ENCODE results near the gene REEP3.
A peak's percentile ranks its signal among the peaks of the same experiment; 100 is the strongest.
"Not testable (repeated sequence)": the region's sequence is repeated elsewhere in the genome, so short reads cannot be mapped to it uniquely, and the experiment has no call there.

The REEP3 gene

GRCh38 chr10:63628526-63629362, 107.5 kb downstream of the REEP3 start:
- no peak for FAIRE-seq
- DNase-seq (ENCODE audit: insufficient read length, low spot score): no peak

DNA sequence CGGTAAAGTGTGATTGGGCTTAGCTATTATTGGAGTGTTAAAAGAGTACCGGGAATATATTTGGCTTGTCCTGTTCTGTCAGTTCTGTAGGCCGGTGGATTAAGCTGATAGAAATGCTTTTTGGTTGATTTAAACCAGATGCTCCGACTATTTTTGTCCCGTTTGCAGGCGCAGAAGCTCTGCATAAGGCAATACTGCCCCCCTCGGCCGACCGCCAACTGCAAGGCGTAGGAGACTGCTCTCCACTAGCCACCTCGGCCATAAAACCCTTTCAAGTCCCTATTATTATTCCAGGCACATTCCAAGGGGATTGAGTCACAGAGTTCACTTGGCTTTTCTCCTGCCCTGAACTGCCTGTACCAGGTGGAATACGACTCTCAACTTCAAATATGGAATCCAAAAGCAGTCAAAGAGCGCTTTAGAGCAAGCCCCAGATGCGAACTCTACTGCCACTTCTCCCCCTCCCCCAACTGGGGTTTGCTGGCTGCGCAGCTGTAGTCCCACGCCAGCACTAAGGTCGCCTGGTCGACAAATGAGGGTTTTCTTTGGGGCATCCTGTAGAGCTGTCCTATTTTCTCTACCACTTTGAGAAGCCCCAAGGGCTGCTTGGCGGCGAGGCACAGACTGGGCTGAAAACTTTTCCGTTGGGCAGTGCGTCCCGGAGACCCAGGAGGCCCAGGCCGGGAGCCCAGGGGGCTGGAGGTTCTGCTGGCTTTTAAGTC, 108.3 kb downstream of the REEP3 start:
- DNase-seq (ENCODE audit: insufficient read length, low spot score) (peak; percentile 89), FAIRE-seq (peak; percentile 69)

DNA sequence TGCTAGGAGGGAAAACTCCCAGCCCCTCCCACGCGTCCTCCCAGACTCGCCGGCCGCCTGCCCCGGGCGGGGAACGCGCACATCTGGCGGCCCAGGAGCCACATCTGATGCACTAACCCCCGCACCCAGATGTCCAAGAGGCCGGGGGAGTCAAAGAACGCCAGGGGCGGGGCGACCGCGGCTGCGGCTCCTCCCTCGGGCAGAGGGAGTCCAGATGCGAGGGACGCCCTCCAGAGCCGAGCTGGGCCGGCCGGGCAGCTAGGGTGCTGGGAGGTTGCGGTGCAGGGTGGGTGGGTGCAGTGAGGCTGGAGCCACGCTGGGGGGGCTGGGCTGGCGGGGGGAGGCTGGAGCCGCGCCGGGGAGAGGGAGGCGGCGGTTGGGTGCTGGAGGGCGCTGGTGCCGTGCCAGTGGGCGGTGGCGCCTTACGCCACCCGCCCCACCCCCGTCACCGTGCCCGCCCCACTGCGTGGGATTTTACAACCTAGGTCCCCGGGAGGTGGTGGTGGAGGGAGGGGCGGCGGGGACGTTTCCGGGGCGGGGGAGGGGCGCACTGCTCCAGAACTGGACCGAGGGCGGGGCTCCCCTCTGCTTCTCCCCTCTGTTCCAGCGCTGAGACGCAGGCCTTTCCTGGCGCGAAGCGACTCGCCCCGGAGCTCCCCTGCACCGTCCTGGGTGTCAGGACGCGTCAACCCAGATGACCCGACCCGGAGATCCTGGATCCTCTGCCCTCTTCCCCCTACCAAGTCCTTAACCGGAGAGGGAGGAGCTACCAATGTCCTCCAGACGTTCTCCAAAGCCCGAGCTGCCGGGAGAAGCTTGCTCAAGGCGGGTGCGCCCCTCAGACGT, 109.1 kb downstream of the REEP3 start:
- peak; percentile 86 for DNase-seq (ENCODE audit: insufficient read length, low spot score)
- FAIRE-seq: peak; percentile 26

DNA sequence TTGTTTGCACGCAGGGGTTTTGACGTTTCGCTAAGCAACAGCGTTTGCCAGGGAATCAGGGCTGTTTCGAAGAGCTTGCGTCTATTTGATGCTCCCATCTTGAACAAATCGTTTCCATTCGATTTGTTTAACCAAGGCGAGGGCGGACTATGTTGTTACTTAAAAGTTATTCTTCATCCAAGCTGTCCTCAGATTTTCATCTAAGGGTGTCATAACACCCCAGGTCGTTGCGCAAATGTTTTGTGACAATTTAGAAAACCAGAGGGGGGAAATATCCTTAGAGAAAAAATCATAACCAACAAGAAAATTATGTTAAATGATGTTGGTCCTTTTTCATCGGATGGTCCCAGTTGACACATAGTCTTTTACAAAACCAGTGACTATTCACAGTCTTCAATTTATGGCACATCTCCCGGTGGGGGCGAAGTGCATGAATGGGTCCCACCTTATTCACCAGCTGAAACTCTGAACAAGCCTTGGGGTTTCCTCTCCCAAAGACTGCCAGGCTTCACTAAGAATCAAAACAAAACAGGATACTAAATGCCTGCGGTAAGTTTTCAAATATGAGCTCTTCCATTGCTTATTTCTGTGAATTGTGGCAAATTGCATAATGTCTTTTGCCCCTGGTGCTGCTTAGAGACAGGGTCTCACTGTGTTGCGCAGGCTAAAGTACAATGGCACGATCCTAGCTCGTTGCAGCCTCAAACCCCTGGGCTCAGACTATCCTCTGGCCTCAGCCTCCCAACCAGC, 109.9 kb downstream of the REEP3 start:
- DNase-seq (ENCODE audit: insufficient read length, low spot score): no peak

GRCh38 chr10:63631991-63632390, 110.8 kb downstream of the REEP3 start:
- no peak for FAIRE-seq
- no peak for DNase-seq (ENCODE audit: insufficient read length, low spot score)

More for the DNA sequence above, 109.9 kb downstream of the REEP3 start:
- no peak for FAIRE-seq

DNA sequence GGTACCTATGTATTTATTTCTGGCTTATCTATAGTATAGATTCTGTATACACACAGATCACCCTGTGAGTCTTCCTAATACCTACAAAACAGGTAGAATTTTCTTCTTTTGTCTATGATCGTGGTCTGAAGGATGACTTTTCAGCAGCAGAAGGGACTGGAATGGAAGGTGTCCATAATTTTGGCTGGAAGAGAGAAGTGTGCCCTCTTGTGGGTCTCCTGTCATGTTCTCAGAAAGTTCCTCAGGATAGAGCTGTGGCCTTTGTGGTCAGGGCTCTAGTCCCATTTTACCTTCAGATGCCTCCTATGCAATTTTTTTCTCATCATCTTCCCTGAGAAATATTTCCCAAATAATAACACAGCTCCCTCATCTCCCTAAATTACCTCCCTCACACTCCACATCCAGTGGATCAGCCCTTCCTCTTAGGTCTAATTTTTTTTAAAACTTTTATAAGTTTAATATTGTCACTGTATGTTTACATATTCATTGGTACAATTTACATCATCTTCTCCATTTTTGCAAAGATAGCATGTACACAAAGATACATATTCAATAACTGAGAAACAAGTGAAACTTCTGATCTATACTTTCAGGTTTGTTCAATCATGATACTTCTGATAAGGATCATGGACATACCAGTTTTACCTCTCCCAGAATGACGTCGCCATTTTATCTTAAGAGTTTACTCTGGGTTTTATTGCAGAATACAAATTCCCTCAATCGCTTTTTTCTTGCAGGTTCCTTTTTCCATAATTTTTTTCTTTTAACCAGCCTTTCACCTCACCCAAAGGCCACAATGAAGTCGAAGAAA, 112.7 kb downstream of the REEP3 start:
- FAIRE-seq (no peak), DNase-seq (ENCODE audit: insufficient read length, low spot score) (peak; percentile 58)

- DNase-seq (ENCODE audit: insufficient read length, low spot score): no peak
- no peak for FAIRE-seq
Observed at GRCh38 chr10:63634488-63635065, 113.4 kb downstream of the REEP3 start.

DNA sequence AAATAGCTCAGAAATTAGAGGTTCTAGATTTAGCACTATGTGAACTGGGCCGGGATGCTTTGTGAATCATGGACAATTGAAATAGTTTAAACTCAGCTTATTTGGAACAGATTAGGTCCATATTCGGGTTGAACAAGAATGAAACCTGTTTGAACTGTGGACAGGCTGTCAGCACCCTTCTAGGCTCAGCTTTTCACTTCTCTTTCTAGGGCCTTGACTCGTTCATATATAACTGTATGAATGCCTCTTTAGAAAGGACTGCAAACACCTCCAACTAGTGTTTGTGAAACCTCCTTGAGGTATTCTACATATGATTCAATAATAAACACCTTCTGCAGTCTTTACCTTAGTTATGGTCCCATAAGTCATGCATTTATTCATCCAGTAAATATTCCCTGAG, 115.6 kb downstream of the REEP3 start:
- FAIRE-seq: no peak
- no peak for DNase-seq (ENCODE audit: insufficient read length, low spot score)

DNA sequence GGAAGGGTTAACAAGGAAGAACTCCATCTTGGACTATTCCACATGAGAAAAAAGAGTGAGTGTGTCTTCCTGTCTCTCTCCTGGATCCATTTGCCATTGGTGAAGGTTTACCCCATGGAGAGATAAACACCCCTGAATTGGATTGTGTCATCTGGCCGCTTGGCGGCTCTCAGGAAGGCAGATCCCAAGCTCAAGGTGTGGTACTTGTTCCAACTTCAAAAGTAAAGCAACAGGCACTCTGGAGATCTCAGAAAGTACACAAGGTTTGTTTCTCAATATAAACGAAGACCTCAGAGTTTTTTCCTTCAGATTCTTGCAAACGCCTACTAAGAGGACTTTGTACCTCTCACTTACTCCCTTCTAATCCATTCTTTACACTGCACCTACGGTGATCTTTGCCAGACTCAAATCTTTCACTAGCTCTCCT, 116.7 kb downstream of the REEP3 start:
- DNase-seq (ENCODE audit: insufficient read length, low spot score): no peak
- no peak for FAIRE-seq

GRCh38 chr10:63641366-63641765, 120.2 kb downstream of the REEP3 start:
- no peak for FAIRE-seq
- DNase-seq (ENCODE audit: insufficient read length, low spot score): no peak

DNA sequence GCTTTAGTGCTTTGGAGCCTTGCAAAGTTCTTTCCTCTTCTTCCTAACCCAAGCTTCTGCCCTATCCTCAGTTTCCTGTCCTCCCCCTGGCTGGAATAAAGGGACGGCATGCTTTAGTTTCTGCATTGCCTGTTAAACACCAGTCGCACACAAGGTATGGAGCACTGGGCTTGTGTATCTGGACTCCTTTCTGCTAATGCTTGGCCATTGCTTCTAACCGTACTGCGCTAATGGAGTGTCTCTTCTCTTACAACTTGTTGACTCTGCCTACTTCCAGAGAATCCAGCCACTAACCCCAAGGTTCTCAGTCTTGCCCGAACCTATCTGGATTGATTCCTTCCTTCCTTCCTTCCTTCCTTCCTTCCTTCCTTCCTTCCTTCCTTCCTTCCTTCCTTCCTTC, 120.6 kb downstream of the REEP3 start:
- no peak for FAIRE-seq
- DNase-seq (ENCODE audit: insufficient read length, low spot score): no peak

DNA sequence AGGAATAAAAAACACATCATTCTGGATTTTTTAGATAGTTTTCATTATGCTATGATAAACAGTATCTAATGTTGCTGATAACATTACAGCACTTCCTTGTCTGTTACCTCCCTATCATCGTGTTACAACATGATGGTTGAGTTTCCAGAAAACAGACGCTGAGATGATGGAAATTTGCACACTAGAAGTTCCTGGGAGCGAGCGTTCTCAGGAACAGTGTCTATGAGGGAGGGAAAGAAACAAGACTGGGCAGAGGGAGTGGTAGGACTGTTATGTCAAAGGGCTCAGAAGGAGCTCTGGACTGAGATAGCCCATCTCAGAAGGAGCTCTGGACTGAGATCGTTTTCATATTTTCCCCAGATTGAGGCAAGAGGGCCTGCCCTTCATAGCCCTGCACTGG, 121.6 kb downstream of the REEP3 start:
- DNase-seq (ENCODE audit: insufficient read length, low spot score): no peak
- no peak for FAIRE-seq

DNA sequence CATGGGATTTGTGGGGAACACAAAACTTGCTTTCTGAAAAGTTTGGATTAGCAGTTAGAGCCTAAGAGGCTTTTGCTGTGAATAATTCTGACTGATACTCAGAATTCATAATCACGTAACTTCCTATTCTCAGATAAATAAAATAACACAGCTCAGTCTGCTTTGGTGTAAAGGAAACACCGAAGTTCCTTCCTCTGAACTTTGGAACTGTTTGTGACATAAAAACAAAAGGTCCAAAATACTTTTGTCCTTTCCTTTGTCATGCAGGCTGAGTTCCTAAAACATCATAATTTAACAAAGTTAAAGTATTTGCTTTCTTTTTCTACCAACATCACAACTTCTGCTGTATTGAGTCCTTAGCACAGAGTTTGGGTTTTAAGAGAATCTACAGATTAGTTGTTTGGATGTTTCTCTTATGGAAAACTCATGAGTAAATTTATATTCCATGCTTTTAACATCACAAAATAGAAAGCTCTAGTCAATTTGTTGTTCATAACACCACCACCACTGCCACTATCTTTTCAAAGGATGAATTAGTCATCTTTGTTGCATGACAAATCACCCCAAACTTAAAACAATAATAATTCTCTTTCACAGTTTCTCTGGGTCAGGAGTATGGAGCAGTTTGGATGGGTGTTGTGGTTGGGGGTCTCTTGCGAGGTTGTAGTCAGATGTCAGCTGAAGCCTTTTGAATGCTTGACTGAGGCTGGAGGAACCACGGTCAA, 123.4 kb downstream of the REEP3 start:
- FAIRE-seq (no peak), DNase-seq (ENCODE audit: insufficient read length, low spot score) (no peak)

DNA sequence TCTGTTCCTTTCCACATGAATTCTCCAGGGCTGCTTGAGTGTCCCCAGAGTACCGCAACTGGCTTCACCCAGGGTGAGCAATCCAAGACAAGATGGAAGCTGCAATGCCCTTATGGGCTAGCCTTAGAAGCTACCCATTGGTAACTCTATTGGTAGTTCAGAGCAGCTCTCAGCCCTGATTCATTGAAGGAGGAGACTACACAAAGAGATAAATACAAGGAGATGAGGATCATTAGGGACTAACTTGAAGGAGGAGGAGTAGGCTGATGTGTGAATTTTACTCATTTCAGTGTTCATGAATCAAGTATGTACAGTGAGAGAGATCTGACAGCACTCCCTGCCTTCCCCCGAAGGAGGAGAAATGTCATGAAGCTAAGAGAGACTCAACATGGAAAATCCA, 124.0 kb downstream of the REEP3 start:
- FAIRE-seq (no peak), DNase-seq (ENCODE audit: insufficient read length, low spot score) (no peak)

DNA sequence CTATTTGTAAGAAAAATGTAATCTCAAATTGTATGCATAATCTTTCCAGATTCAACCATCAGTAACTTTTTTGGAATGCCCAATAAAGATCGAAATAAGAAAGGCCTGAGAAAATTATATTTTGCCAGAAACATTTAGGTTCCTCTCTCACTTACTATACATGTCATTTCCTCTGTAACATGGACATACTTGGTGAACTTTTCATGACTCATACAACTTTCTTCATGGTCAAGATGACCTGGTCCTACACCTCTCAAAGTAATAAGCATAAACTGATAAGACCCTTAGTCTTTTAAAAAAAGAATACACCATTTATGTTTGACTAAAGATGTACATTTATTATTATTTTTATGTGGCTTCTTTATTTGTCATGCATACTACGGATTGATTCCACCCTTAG, 125.3 kb downstream of the REEP3 start:
- DNase-seq (ENCODE audit: insufficient read length, low spot score) (no peak), FAIRE-seq (no peak)

DNA sequence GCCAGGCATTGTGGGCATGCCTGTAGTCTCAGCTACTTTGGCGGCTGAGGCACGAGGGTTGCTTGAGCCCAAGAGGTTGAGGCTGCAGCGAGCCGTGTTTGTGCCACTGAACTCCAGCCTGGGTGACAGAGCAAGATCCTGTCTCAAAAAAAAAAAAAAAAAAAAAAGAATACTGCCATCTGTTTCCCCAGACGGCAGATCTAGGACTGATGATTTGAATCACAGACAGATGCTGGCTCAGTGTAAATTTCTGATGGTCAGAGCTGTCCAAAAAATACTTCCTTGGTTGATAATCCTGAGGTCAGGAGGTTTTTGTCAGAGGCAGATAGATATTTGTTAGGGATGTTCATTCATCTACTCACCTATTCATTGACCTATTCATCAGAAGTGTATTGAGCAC, 130.7 kb downstream of the REEP3 start:
- FAIRE-seq: no peak
- DNase-seq (ENCODE audit: insufficient read length, low spot score): no peak

DNA sequence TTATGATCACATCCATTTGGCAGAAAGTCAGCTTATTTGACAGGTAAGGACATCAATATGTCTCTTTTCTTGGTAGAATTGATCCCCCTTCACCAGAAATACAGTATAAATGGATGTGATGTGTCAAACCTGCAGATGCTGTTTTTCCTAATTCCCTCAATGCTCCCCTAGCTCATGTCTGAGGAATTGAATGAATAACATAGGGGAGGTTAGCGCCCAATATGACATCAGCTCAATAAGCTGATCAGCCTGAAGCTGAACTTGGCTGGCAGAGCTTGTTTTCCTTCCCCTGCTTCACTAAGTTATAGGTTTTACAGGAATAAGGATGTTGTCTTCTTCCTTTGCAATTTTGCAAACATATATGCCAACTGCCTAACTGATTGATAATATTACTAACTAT, 132.5 kb downstream of the REEP3 start:
- DNase-seq (ENCODE audit: insufficient read length, low spot score) (no peak), FAIRE-seq (no peak)

DNA sequence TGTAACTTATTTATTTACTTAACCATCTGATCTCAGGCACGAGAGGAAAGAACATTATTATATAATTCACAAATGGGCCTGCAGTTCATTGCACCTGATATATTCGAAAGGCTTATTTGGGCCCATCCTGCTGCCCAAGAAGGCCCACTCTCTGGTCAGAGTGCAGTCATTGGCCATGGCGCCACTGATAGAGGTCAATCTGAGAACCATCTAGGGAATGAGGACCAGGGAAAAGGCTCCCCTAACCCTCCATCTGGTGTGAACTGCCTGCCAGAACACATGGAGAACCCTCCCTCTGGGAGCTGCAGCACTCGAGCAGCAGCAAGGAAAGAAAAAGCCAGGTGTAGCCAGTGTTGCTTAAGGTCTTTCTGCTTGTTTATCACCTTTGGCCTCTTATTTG, 136.6 kb downstream of the REEP3 start:
- DNase-seq (ENCODE audit: insufficient read length, low spot score) (no peak), FAIRE-seq (no peak)

- not testable (repeated sequence) for DNase-seq (ENCODE audit: insufficient read length, low spot score); FAIRE-seq
Observed at GRCh38 chr10:63660941-63661340, 139.7 kb downstream of the REEP3 start.
